ENCODE measurements around the gene YPEL1. TPM values are rescaled to one million over a fixed set of nuclear protein-coding genes. Genes with fewer than 3 reads are reported as not detected.

Gene YPEL1
- 0.10 to 0.68 TPM (median 0.36 TPM) in 5 replicates for total RNA-seq (2022; extraction: Qiagen RNA extraction)

DNA sequence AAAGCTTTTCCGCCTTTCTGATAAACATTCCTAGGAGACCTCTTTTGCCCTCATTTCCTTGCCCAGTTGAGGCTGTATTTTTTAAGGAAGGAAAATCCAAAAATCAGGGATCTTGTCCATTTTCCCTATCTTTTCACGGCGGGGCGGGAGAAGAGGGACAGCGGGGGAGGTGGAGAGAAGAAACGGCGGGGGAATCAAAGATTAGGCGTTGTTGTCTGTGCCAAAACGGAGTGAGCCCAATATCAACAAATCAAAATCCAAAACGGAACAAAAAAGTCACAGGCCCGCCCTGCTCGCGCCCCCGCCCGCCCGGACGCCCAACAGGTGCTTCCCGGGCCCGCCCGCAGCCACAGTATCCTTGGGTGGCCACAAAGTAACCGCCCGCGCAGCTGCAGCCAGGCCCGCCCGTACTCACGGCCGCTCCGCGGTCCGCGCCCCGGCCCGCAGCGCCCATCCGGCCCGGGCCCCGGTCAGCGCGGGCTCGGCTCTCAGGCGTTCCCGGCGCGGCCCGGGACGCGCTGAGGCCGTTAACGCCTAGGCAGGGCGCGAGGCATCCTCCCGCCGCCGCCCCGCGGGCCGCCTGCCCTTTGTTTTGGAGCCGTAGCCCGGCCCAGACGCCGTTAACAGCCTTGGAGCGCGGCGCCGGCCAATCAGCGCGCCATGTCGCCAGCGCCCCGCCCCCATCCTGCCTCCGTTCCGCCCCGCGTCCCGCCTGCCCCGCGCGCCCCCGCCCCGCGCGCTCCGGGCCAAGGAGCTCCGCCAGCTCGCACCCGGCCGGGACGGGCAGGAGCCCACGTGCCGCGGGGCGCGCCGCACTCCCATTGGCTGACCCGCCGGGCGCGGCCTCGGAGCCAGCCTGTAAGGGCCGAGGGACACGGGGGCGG, at the start of gene YPEL1:
Gene YPEL1 (minus strand): TSS at position 595 of the 884 bp plus-strand sequence. CDS start 25,050 bp downstream, outside the sequence.

Other genes with a start within 250 kb of the YPEL1 start
- 0.12 to 0.25 TPM (median 0.20 TPM) in 4 of 5 replicates, not detected in the other for gene RIMBP3C, start 184.3 kb downstream of the YPEL1 start, total RNA-seq (2022; extraction: Qiagen RNA extraction)
- gene UBE2L3, start 168.1 kb downstream of the YPEL1 start, total RNA-seq (2022; extraction: Qiagen RNA extraction): 59.2 to 69.7 TPM (median 61.3 TPM) in 5 replicates
- 31.4 to 58.5 TPM (median 56.0 TPM) in 5 replicates for gene YDJC, start 105.8 kb downstream of the YPEL1 start, total RNA-seq (2022; extraction: Qiagen RNA extraction)
- 0.06 to 0.07 TPM (median 0.07 TPM) in 3 of 5 replicates, not detected in the others for gene CCDC116, start 103.0 kb downstream of the YPEL1 start, total RNA-seq (2022; extraction: Qiagen RNA extraction)
- 31.3 to 60.7 TPM (median 54.4 TPM) in 5 replicates for gene SDF2L1, start 93.5 kb downstream of the YPEL1 start, total RNA-seq (2022; extraction: Qiagen RNA extraction)
- gene PPIL2, start 69.8 kb downstream of the YPEL1 start, total RNA-seq (2022; extraction: Qiagen RNA extraction): 17.4 to 21.2 TPM (median 20.4 TPM) in 5 replicates
- gene MAPK1, start 131.9 kb upstream of the YPEL1 start, total RNA-seq (2022; extraction: Qiagen RNA extraction): 58.6 to 69.8 TPM (median 64.1 TPM) in 5 replicates
- 16.3 to 20.0 TPM (median 17.4 TPM) in 5 replicates for gene PPM1F, start 217.1 kb upstream of the YPEL1 start, total RNA-seq (2022; extraction: Qiagen RNA extraction)
- 12.5 to 14.4 TPM (median 13.8 TPM) in 5 replicates for gene TOP3B, start 247.0 kb upstream of the YPEL1 start, total RNA-seq (2022; extraction: Qiagen RNA extraction)

Data from A549 treated with AZD2906 at 1 μM for 4 hours (cell line).